HepG2 (cell line): ENCODE data around the gene APOM. TPM values are rescaled to one million over a fixed set of nuclear protein-coding genes. Genes with fewer than 3 reads are reported as not detected.

Experiments used
- ATM ChIP-seq: fragments of 450-650 bp; IDR thresholded peaks from 2 replicates; pipeline ENCODE4 v1.7.1; 2017; ENCODE audit warnings: mild to moderate bottlenecking, borderline replicate concordance
- HMGXB3 ChIP-seq: sonication (generic); formaldehyde crosslinking; IDR thresholded peaks from 2 replicates; pipeline ENCODE4 v1.4.0; 2020; ENCODE audit warnings: missing genetic modification reagents, borderline replicate concordance
- KLF16 ChIP-seq, 2 experiments: sonication (generic) in 1 of 2; formaldehyde crosslinking in 1 of 2; IDR thresholded peaks; 2 replicates each; pipeline versions ENCODE4 v1.6.1 to v1.8.0; 2016 to 2023; ENCODE audit warnings: missing genetic modification reagents in 2 of 2, missing compliant biosample characterization in 1 of 2
- MAF1 ChIP-seq: sonication (generic); formaldehyde crosslinking; IDR thresholded peaks from 2 replicates; pipeline ENCODE4 v1.5.0; 2020; ENCODE audit warnings: missing genetic modification reagents, borderline replicate concordance
- PHF8 ChIP-seq: sonication (generic); formaldehyde crosslinking; IDR thresholded peaks from 2 replicates; pipeline ENCODE4 v1.5.0; 2020; ENCODE audit warnings: missing genetic modification reagents
- RNF2 ChIP-seq: fragments of 450-650 bp; conservative IDR thresholded peaks from 2 replicates; pipeline ENCODE4 v1.6.1; 2016; ENCODE audit warnings: low read depth
- THAP9 ChIP-seq: sonication (generic); formaldehyde crosslinking; IDR thresholded peaks from 2 replicates; pipeline ENCODE4; 2020; ENCODE audit warnings: missing genetic modification reagents, mild to moderate bottlenecking, borderline replicate concordance
- ZFP1 ChIP-seq: IDR thresholded peaks from 2 replicates; pipeline ENCODE4 v1.6.1; 2016
- ZNF17 ChIP-seq: sonication (generic); formaldehyde crosslinking; IDR thresholded peaks from 2 replicates; pipeline ENCODE4 v1.5.0; 2020; ENCODE audit warnings: mild to moderate bottlenecking, missing genetic modification reagents
- ZNF263 ChIP-seq: sonication (generic); formaldehyde crosslinking; IDR thresholded peaks from 2 replicates; pipeline ENCODE4 v1.4.0; 2020; ENCODE audit warnings: missing genetic modification reagents
- ZNF414 ChIP-seq: sonication (generic); formaldehyde crosslinking; IDR thresholded peaks from 2 replicates; pipeline ENCODE4 v1.5.0; 2020; ENCODE audit warnings: missing genetic modification reagents
- ZNF646 ChIP-seq: sonication (generic); formaldehyde crosslinking; IDR thresholded peaks from 2 replicates; pipeline ENCODE4 v1.9.0; 2021; ENCODE audit warnings: mild to moderate bottlenecking, missing genetic modification reagents
- ZNF737 ChIP-seq: sonication (generic); formaldehyde crosslinking; IDR thresholded peaks from 2 replicates; pipeline ENCODE4 v1.5.0; 2020; ENCODE audit warnings: missing genetic modification reagents, mild to moderate bottlenecking, borderline replicate concordance
- polyA plus RNA-seq, 8 experiments: library from polyadenylated mRNA; depleted of rRNA in 3 of 8; stranded (reverse) in 7 of 8; unstranded in 1 of 8; fragments of >200 nt; fragmentation: Illumina TruSeq in 4 of 8; extraction: Trizol in 4 of 8; gene quantifications; 2 replicates each; pipeline versions ENCODE4 v1.2.1 to v1.2.3, GENCODE V29; 2011 to 2016; ENCODE audit warnings: low read depth in 4 of 8, missing spikeins in 1 of 8, mixed read lengths in 1 of 8; ENCODE audit not compliant: insufficient read depth in 1 of 8
- total RNA-seq, 5 experiments: library from RNA; depleted of rRNA; stranded (reverse); fragments of >200 nt; fragmentation: Illumina TruSeq; extraction: Trizol; gene quantifications; 2 replicates each; pipeline ENCODE4 v1.2.3, GENCODE V29; 2016; ENCODE audit warnings: low read depth in 1 of 5

The APOM gene
- total and polyA plus RNA-seq, 2 of the 13 experiments (the other 11 are each of a cell fraction or from before 2014, with no cell fraction given), result 98.2 to 1,140 TPM

- TF ChIP-seq KLF16 (CRISPR knock-in tag; IDR thresholded peaks at IDR 0.05) (peak in 1 of 2 experiments; percentile 94; a peak in 2 of 4 replicates), RNF2 (0 out of 2 replicates have a peak, but pooled peaks have one; percentile 17), ZFP1 (CRISPR knock-in tag) (peak; percentile 90; the same call in 1 of the 2 replicates), ATM (no peak), ZNF414 (CRISPR knock-in tag) (peak; percentile 75; the same call in 1 of the 2 replicates), PHF8 (CRISPR knock-in tag) (peak; percentile 51), ZNF263 (peak; percentile 60; the same call in 1 of the 2 replicates), MAF1 (CRISPR knock-in tag) (0 out of 2 replicates have a peak, but pooled peaks have one; percentile 30), ZNF17 (CRISPR knock-in tag) (no peak), HMGXB3 (peak; percentile 49), ZNF737 (CRISPR knock-in tag) (no peak), THAP9 (CRISPR knock-in tag) (peak; percentile 40; the same call in 1 of the 2 replicates), ZNF646 (CRISPR knock-in tag) (no peak)
Observed at GRCh38 chr6:31655349-31656237, at the start of gene APOM (continued).
